BLaER1 (cell line): ENCODE results near the gene NLRP4.

ENCODE experiments used
- H3K27ac ChIP-seq: shearing (Covaris generic); formaldehyde crosslinking; 2 replicates; pipeline ENCODE4 v1.8.1; 2022
- H3K27me3 ChIP-seq: shearing (Covaris generic); formaldehyde crosslinking; 2 replicates; pipeline ENCODE4 v1.8.1; 2022
- H3K36me3 ChIP-seq: shearing (Covaris generic); formaldehyde crosslinking; 2 replicates; pipeline ENCODE4 v1.8.1; 2022
- H3K4me1 ChIP-seq: shearing (Covaris generic); formaldehyde crosslinking; 2 replicates; pipeline ENCODE4 v1.8.1; 2022
- H3K4me2 ChIP-seq: shearing (Covaris generic); formaldehyde crosslinking; 2 replicates; pipeline ENCODE4 v1.8.1; 2022
- H3K4me3 ChIP-seq: shearing (Covaris generic); formaldehyde crosslinking; 2 replicates; pipeline ENCODE4 v1.8.1; 2022
- H3K9ac ChIP-seq: shearing (Covaris generic); formaldehyde crosslinking; 2 replicates; pipeline ENCODE4 v1.8.1; 2022
- H3K9me3 ChIP-seq: shearing (Covaris generic); formaldehyde crosslinking; 2 replicates; pipeline ENCODE4 v1.8.1; 2022
- H4K20me1 ChIP-seq: shearing (Covaris generic); formaldehyde crosslinking; 2 replicates; pipeline ENCODE4 v1.8.1; 2022
- Cebpa-rat ChIP-seq: shearing (Covaris generic); IDR thresholded peaks from 2 replicates; pipeline ENCODE4 v1.8.1; 2022

The NLRP4 gene, protein sequence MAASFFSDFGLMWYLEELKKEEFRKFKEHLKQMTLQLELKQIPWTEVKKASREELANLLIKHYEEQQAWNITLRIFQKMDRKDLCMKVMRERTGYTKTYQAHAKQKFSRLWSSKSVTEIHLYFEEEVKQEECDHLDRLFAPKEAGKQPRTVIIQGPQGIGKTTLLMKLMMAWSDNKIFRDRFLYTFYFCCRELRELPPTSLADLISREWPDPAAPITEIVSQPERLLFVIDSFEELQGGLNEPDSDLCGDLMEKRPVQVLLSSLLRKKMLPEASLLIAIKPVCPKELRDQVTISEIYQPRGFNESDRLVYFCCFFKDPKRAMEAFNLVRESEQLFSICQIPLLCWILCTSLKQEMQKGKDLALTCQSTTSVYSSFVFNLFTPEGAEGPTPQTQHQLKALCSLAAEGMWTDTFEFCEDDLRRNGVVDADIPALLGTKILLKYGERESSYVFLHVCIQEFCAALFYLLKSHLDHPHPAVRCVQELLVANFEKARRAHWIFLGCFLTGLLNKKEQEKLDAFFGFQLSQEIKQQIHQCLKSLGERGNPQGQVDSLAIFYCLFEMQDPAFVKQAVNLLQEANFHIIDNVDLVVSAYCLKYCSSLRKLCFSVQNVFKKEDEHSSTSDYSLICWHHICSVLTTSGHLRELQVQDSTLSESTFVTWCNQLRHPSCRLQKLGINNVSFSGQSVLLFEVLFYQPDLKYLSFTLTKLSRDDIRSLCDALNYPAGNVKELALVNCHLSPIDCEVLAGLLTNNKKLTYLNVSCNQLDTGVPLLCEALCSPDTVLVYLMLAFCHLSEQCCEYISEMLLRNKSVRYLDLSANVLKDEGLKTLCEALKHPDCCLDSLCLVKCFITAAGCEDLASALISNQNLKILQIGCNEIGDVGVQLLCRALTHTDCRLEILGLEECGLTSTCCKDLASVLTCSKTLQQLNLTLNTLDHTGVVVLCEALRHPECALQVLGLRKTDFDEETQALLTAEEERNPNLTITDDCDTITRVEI

DNA sequence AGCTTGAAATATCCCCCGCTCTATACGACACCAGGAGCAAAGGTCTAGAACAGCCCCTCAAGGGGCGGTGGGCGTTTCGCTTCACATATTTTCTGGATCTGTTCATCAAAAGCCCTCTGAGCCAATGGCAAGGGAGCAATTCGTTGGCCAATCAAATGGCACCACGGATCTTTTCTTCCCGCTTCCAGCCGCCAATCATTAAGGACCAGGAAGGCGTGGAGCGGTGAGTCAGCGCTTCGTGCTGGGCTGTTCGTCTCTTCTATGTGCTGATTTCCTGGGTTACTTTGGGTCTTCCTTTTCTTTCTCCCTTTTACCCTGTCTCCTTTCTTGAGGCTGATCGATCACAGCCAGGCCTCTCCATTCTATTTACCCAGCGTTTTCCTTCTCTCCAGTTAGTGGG lies at the start of gene NLRP4:
Gene NLRP4 (plus strand): TSS at position 201 of the 400 bp plus-strand sequence. CDS start 15,541 bp downstream, outside the sequence.
- no peaks in the 10 kb centered on the region for H4K20me1 ChIP-seq
- H3K9me3 ChIP-seq = peaks cover 12% of the 10 kb centered on the region
- TF ChIP-seq Cebpa-rat = no peak
- no peaks in the 10 kb centered on the region for H3K36me3 ChIP-seq
- no peak within 1 kb of the TSS for H3K4me3 ChIP-seq
- H3K4me2 ChIP-seq = no peak within 1 kb of the TSS
- no peaks in the 10 kb centered on the region for H3K27me3 ChIP-seq
- H3K4me1 ChIP-seq = no peaks in the 10 kb centered on the region
- no peak within 1 kb of the TSS for H3K9ac ChIP-seq
- no peak within 1 kb of the TSS for H3K27ac ChIP-seq

DNA sequence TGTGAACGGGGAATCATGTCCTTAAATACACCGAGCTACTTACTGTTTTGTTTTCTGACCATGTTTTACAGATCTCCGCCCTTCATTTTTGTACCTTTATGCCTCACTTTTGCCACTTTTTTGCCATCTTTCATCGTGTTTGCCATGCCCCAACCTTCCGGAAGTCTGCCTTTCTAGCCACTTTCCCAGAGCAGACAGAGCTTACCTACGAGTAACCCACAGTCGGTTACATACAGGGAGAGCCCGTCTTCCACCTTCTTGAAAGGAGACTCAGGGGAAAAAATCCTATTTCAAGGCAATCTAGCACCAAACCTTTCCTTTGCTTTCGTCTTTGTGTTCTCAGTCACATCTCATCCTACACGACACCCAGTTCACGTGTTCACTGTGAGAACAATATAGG lies 41.3 kb upstream of the NLRP4 start:
- Histone ChIP-seq H3K4me2 (no peak overlapping the region), H3K36me3 (no peaks in the 10 kb centered on the region), H3K27ac (no peak overlapping the region), H4K20me1 (no peaks in the 10 kb centered on the region), H3K27me3 (no peaks in the 10 kb centered on the region), H3K9ac (no peak overlapping the region), H3K9me3 (peaks cover 4% of the 10 kb centered on the region; the same call in 1 of the 2 replicates), H3K4me1 (no peaks in the 10 kb centered on the region), H3K4me3 (no peak overlapping the region)
- TF ChIP-seq Cebpa-rat = no peak

DNA sequence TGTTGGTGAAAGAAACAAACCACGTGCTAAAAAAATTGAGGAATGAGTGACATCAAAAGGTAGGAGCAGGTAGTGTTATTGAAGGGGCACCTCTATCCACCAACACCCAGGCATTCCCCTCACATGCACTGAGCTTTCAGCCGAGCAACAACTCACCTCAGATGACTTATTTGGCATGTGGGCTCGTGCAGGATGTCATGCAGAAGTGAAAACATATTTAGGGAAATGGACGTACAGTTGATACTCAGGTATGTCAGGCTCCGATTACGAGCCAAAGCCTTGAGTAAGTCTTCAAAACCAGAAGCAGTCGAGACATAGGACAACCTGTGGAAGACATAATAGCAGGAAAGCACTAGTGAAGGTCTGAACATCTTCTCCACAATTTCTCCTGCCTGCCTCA lies 34.9 kb upstream of the NLRP4 start:
- H3K4me2 ChIP-seq = no peak overlapping the region
- H3K9me3 ChIP-seq = peaks cover 6% of the 10 kb centered on the region

DNA sequence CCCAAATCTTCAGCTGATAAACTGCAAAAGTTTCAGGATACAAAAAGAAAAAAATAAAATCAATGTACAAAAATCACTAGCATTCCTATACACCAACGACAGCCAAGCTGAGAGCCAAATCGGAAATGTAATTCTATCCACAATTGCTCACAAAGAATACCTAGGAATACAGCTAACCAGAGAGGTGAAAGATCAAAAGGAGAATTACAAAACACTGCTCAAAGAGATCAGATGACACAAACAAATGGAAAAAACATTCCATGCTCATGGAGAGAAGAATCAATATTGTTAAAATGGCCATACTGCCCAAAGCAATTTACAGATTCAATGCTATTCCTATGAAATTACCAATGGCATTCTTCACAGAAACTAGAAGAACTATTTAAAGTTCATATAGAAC lies 34.1 kb upstream of the NLRP4 start:
- no peak overlapping the region for H3K9ac ChIP-seq
- no peak overlapping the region for H3K4me3 ChIP-seq
- TF ChIP-seq Cebpa-rat = no peak
- H3K4me1 ChIP-seq = no peaks in the 10 kb centered on the region
- H3K9me3 ChIP-seq = peaks cover 6% of the 10 kb centered on the region
- H3K27me3 ChIP-seq = no peaks in the 10 kb centered on the region
- no peaks in the 10 kb centered on the region for H4K20me1 ChIP-seq
- H3K36me3 ChIP-seq = no peaks in the 10 kb centered on the region
- no peak overlapping the region for H3K4me2 ChIP-seq
- H3K27ac ChIP-seq = no peak overlapping the region

More for the DNA sequence above, 34.9 kb upstream of the NLRP4 start:
- no peak for TF ChIP-seq Cebpa-rat
- Histone ChIP-seq H3K27me3 (no peaks in the 10 kb centered on the region), H4K20me1 (no peaks in the 10 kb centered on the region), H3K4me1 (no peaks in the 10 kb centered on the region), H3K36me3 (no peaks in the 10 kb centered on the region), H3K9ac (no peak overlapping the region), H3K27ac (no peak overlapping the region), H3K4me3 (no peak overlapping the region)

DNA sequence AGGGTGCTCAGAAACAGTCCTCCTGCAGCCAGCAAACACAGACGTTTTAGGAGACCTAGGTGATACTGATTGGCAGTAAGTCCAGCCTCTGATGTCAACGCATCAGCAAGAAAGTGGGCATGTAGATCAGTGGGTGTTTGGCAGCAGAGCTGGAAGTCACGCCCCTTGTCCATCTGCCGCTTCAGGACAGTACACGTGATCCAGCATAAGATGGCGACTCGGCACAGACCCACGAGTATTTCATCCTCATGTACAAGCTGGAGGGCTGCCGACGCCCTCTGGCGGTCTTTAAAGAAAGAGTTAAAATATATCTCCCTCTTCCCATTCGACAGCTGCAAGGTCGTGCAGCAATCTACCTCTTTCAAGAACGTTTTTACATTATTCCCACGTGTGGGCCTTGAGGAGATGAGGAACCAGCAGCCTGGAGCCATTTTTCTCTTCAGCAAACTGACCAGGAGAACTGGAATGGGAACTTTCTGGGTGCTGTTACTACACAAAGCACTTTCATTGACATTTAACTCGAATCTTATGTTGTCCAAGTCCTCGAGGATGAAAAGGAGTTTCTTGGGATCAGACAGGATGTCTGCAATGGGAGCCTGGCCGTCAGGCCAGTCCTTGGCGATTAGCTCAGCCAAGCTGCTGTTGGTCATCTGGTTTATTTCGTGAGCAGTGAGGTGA lies 26.8 kb upstream of the NLRP4 start:
- no peaks in the 10 kb centered on the region for H4K20me1 ChIP-seq
- TF ChIP-seq Cebpa-rat = no peak
- H3K4me3 ChIP-seq = no peak overlapping the region
- H3K36me3 ChIP-seq = no peaks in the 10 kb centered on the region
- no peak overlapping the region for H3K9ac ChIP-seq
- no peak overlapping the region for H3K4me2 ChIP-seq
- H3K9me3 ChIP-seq = peaks cover 20% of the 10 kb centered on the region
- H3K27ac ChIP-seq = no peak overlapping the region
- no peaks in the 10 kb centered on the region for H3K4me1 ChIP-seq
- H3K27me3 ChIP-seq = no peaks in the 10 kb centered on the region

DNA sequence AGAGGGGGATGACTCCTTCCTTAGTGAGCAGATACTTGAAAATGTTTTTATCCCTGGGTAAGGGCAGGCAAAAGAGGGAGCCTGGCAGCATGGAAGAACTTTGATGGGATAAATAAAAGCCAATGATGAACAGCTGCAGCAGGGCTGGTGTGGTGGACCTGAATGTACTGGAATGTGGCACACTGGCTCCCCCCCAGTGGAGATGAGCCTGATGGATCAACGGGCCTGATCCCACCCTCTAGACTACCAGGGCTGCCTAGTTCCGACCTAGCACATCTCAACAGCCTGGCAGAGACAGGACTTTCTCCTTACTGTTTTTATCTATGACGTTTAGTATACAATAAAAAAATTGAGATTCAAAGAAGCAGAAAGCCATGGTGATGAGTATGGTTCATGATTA lies 25.0 kb upstream of the NLRP4 start:
- H4K20me1 ChIP-seq = no peaks in the 10 kb centered on the region
- H3K27me3 ChIP-seq = no peaks in the 10 kb centered on the region
- no peaks in the 10 kb centered on the region for H3K36me3 ChIP-seq
- TF ChIP-seq Cebpa-rat = no peak
- H3K9ac ChIP-seq = no peak overlapping the region
- no peak overlapping the region for H3K27ac ChIP-seq
- peaks cover 19% of the 10 kb centered on the region for H3K9me3 ChIP-seq
- no peaks in the 10 kb centered on the region for H3K4me1 ChIP-seq
- no peak overlapping the region for H3K4me3 ChIP-seq
- no peak overlapping the region for H3K4me2 ChIP-seq

DNA sequence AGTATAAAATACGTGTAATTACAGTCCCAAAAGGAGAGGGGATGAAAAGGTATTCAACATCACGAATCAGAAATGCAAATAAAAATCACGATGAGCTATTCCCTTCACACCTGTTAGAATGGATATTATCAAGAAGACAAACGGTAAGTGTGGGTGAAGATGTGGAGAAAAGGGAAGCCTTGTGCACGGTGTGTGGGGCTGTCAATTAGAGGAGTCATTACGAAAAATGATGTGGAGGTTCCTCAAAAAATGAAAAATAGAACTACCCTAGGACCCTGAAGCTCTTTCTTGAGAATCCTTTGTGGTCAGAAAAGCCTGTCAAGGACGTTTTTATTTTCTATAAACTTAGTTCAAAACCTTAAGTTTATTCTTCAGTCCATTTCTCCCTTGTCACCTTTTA lies 23.9 kb upstream of the NLRP4 start:
- Histone ChIP-seq H3K36me3 (no peaks in the 10 kb centered on the region), H4K20me1 (no peaks in the 10 kb centered on the region), H3K27me3 (no peaks in the 10 kb centered on the region), H3K4me3 (no peak overlapping the region), H3K9me3 (peaks cover 19% of the 10 kb centered on the region), H3K4me2 (no peak overlapping the region), H3K4me1 (no peaks in the 10 kb centered on the region), H3K9ac (no peak overlapping the region), H3K27ac (no peak overlapping the region)
- TF ChIP-seq Cebpa-rat = no peak

DNA sequence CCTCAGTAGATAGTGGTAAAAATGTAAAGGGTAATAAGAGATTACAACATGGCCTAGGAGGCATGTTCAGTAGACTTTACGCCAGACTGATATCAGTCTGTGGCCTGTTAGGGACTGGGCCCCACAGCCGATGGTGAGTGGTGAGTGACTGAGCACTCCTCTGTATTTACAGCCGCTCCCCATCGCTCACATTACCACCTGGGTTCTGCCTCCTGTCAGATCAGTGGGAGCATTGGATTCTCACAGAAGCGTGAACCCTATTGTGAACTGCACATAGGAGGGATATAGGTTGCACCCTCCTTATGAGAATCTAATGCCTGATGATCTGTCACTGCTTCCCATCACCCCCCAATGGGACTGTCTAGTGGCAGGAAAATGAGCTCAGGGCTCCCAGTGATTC lies 22.4 kb upstream of the NLRP4 start:
- no peaks in the 10 kb centered on the region for H4K20me1 ChIP-seq
- H3K27ac ChIP-seq = no peak overlapping the region
- H3K4me2 ChIP-seq = no peak overlapping the region
- no peaks in the 10 kb centered on the region for H3K36me3 ChIP-seq
- H3K9me3 ChIP-seq = peaks cover 14% of the 10 kb centered on the region
- no peaks in the 10 kb centered on the region for H3K4me1 ChIP-seq
- no peaks in the 10 kb centered on the region for H3K27me3 ChIP-seq
- H3K9ac ChIP-seq = no peak overlapping the region
- no peak for TF ChIP-seq Cebpa-rat
- H3K4me3 ChIP-seq = no peak overlapping the region

DNA sequence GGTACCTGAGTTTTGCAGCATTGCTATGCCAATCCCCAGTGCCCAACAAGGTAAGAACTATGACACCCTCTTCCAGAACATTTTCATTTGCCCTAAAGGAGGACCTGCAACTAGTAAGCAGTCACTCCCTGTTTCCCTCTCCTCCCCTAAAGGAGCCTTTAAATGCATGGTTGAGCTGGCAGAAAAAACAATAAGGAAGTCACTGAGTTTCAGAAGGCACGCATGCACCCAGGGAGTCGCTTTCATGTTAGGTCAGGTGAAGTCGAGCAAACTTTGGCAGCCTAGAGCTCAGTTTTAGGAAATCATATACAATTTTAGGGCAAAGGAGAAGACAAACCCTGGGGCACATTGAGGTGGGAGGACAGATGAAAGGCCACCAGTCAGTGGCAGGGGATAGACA lies 16.3 kb upstream of the NLRP4 start:
- H3K4me3 ChIP-seq = no peak overlapping the region
- no peaks in the 10 kb centered on the region for H3K27me3 ChIP-seq
- no peak overlapping the region for H3K9ac ChIP-seq
- no peak overlapping the region for H3K4me2 ChIP-seq
- H3K4me1 ChIP-seq = no peaks in the 10 kb centered on the region
- no peak overlapping the region for H3K27ac ChIP-seq
- TF ChIP-seq Cebpa-rat = no peak
- 0 out of 2 replicates have a peak, but pooled peaks cover 4% of the 10 kb centered on the region for H3K9me3 ChIP-seq
- no peaks in the 10 kb centered on the region for H3K36me3 ChIP-seq
- H4K20me1 ChIP-seq = no peaks in the 10 kb centered on the region
